ENCODE results near the gene OGFOD2.

The OGFOD2 gene

GRCh38 chr12:122944605-122945592 is 30.1 kb upstream of the OGFOD2 start:
- Mint-ChIP-seq H3K27me3 (peaks cover 4% of the 10 kb centered on the region), H3K4me3 (no peak overlapping the region), H3K9me3 (no peaks in the 10 kb centered on the region), H3K27ac (peak overlapping the region; percentile 60), H3K36me3 (ENCODE audit: low read depth) (no peaks in the 10 kb centered on the region), H3K4me1 (ENCODE audit: low read depth) (peaks cover 60% of the 10 kb centered on the region)
- intact Hi-C loops (cut with micrococcal nuclease) = loop anchor here (5.0 kb wide), 1 partner anchor 48 kb away; the partner anchor contains the start of gene VPS37B

GRCh38 chr12:122946690-122947341 is 28.2 kb upstream of the OGFOD2 start:
- no peaks in the 10 kb centered on the region for H3K9me3 Mint-ChIP-seq
- intact Hi-C loops (cut with micrococcal nuclease) = loop anchor here (5.0 kb wide), 1 partner anchor 50 kb away; the partner anchor contains the start of gene VPS37B
- peaks cover 4% of the 10 kb centered on the region for H3K27me3 Mint-ChIP-seq
- H3K4me3 Mint-ChIP-seq = peak overlapping the region; percentile 65
- H3K36me3 Mint-ChIP-seq (ENCODE audit: low read depth) = no peaks in the 10 kb centered on the region
- peak overlapping the region; percentile 97 for H3K27ac Mint-ChIP-seq
- peaks cover 66% of the 10 kb centered on the region for H3K4me1 Mint-ChIP-seq (ENCODE audit: low read depth)

- Mint-ChIP-seq H3K4me3 (peak overlapping the region; percentile 65), H3K36me3 (ENCODE audit: low read depth) (no peaks in the 10 kb centered on the region), H3K27me3 (peaks cover 4% of the 10 kb centered on the region), H3K9me3 (no peaks in the 10 kb centered on the region), H3K27ac (peak overlapping the region; percentile 97), H3K4me1 (ENCODE audit: low read depth) (peaks cover 72% of the 10 kb centered on the region)
- intact Hi-C loops (cut with micrococcal nuclease) = loop anchor here (5.0 kb wide), 1 partner anchor 50 kb away; the partner anchor contains the start of gene VPS37B
Observed at GRCh38 chr12:122947352-122947792, 27.7 kb upstream of the OGFOD2 start.

GRCh38 chr12:122948605-122949004 is 26.4 kb upstream of the OGFOD2 start:
- no peak overlapping the region for H3K27ac Mint-ChIP-seq
- H3K4me3 Mint-ChIP-seq = no peak overlapping the region
- H3K9me3 Mint-ChIP-seq = no peaks in the 10 kb centered on the region
- peaks cover 4% of the 10 kb centered on the region for H3K27me3 Mint-ChIP-seq
- intact Hi-C loops (cut with micrococcal nuclease) = loop anchor here (5.0 kb wide), 1 partner anchor 51 kb away; the partner anchor contains the start of gene VPS37B
- peaks cover 60% of the 10 kb centered on the region for H3K4me1 Mint-ChIP-seq (ENCODE audit: low read depth)
- H3K36me3 Mint-ChIP-seq (ENCODE audit: low read depth) = no peaks in the 10 kb centered on the region

DNA sequence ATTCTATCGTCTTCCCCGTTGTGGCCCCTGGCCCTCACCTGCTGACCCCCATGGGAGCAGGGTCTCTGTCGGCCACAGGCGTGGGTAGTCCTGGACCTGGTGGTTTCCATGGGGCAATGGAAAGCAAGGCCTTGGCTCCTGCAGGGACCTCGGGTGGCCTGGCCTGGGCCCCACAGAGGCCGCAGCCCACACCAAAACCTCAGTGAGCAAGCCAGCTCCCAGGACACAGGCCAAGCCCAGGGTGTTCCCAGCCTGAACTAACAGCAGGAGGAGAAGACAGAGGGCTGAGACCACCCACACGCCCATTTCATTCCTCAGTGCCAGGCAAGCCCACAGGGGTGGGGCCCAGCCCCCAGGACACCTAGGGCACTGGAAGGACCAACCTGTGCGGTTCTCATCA is 25.6 kb upstream of the OGFOD2 start:
- Mint-ChIP-seq H3K36me3 (ENCODE audit: low read depth) (no peaks in the 10 kb centered on the region), H3K9me3 (no peaks in the 10 kb centered on the region), H3K4me3 (no peak overlapping the region), H3K27me3 (peaks cover 4% of the 10 kb centered on the region), H3K27ac (no peak overlapping the region), H3K4me1 (ENCODE audit: low read depth) (peaks cover 52% of the 10 kb centered on the region)
- intact Hi-C loops (cut with micrococcal nuclease) = loop anchor here (5.0 kb wide), 1 partner anchor 52 kb away; the partner anchor contains the start of gene VPS37B

GRCh38 chr12:122949816-122950675 is 25.0 kb upstream of the OGFOD2 start:
- no peaks in the 10 kb centered on the region for H3K9me3 Mint-ChIP-seq
- intact Hi-C loops (cut with micrococcal nuclease) = loop anchor here (5.0 kb wide), 1 partner anchor 53 kb away; the partner anchor contains the start of gene VPS37B
- no peak overlapping the region for H3K4me3 Mint-ChIP-seq
- peaks cover 46% of the 10 kb centered on the region for H3K4me1 Mint-ChIP-seq (ENCODE audit: low read depth)
- H3K27me3 Mint-ChIP-seq = peaks cover 1% of the 10 kb centered on the region
- H3K27ac Mint-ChIP-seq = no peak overlapping the region
- H3K36me3 Mint-ChIP-seq (ENCODE audit: low read depth) = no peaks in the 10 kb centered on the region

- no peak overlapping the region for H3K4me3 Mint-ChIP-seq
- intact Hi-C loops (cut with micrococcal nuclease) = no loop called here
- H3K9me3 Mint-ChIP-seq = no peaks in the 10 kb centered on the region
- H3K27ac Mint-ChIP-seq = no peak overlapping the region
- no peaks in the 10 kb centered on the region for H3K27me3 Mint-ChIP-seq
- no peaks in the 10 kb centered on the region for H3K36me3 Mint-ChIP-seq (ENCODE audit: low read depth)
- H3K4me1 Mint-ChIP-seq (ENCODE audit: low read depth) = peaks cover 35% of the 10 kb centered on the region
Observed at GRCh38 chr12:122951406-122951805, 23.6 kb upstream of the OGFOD2 start.

GRCh38 chr12:122951979-122952892 is 22.8 kb upstream of the OGFOD2 start:
- H3K4me3 Mint-ChIP-seq = no peak overlapping the region
- no peaks in the 10 kb centered on the region for H3K9me3 Mint-ChIP-seq
- H3K4me1 Mint-ChIP-seq (ENCODE audit: low read depth) = peaks cover 27% of the 10 kb centered on the region
- intact Hi-C loops (cut with micrococcal nuclease) = loop anchor here (1.0 to 2.0 kb wide), 2 partner anchors 92 to 159 kb away; no protein-coding TSS in a partner anchor
- no peaks in the 10 kb centered on the region for H3K27me3 Mint-ChIP-seq
- H3K36me3 Mint-ChIP-seq (ENCODE audit: low read depth) = no peaks in the 10 kb centered on the region
- H3K27ac Mint-ChIP-seq = no peak overlapping the region

GRCh38 chr12:122955156-122955555 is 19.9 kb upstream of the OGFOD2 start:
- H3K9me3 Mint-ChIP-seq = no peaks in the 10 kb centered on the region
- no peak overlapping the region for H3K4me3 Mint-ChIP-seq
- H3K4me1 Mint-ChIP-seq (ENCODE audit: low read depth) = peaks cover 12% of the 10 kb centered on the region
- H3K27ac Mint-ChIP-seq = no peak overlapping the region
- intact Hi-C loops (cut with micrococcal nuclease) = no loop called here
- H3K27me3 Mint-ChIP-seq = no peaks in the 10 kb centered on the region
- peaks cover 9% of the 10 kb centered on the region for H3K36me3 Mint-ChIP-seq (ENCODE audit: low read depth)

DNA sequence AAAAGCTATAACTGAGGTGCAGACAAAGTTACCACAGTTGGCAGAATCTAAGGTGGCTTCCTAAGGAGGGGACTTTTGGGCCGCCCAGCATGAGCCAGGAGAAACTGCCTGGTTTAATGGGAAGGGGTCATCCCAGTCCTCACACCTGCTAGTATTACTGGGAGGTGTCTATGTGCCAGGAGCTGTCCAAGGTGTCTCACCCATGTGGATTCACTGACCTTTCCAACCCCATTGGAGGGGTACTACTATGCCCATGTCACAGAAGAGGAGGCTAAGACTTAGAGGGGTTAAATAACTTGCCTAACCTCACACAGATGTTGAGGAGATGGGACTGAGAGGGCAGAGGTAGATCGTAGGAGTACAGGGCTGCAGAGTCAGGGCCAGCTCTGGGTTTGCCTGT is 19.0 kb upstream of the OGFOD2 start:
- H3K4me1 Mint-ChIP-seq (ENCODE audit: low read depth) = peaks cover 12% of the 10 kb centered on the region
- intact Hi-C loops (cut with micrococcal nuclease) = no loop called here

DNA sequence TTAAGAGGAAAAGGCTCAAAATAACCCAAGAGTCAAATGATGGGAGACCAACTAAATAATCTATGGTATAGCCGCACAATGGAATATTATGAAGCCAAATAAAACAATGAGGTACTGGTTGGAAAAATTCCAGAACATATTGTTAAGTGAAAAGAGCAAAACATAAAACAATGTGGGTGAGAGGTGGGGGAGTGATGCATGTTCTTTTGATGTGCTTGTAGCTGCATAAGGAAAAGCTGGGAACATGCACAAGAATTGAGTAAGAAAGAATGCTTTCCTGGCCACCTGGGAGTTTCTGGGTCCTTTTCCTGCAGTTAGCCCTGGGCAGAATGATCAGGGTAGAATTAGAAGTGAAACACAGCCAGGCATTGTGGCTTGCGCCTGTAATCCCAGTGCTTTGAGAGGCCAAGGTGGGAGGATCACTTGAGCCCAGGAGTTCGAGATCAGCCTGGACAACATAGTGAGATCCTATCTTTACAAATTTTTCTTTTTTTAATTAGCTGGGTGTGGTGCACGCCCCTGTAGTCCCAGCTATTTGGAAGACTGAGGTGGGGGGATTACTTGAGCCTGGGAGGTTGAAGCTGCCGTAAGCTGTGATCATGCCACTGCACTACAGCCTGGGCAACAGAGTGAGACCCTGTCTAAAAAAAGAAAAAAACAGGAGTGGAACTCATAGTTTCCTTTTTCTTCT is 16.7 kb upstream of the OGFOD2 start:
- no peaks in the 10 kb centered on the region for H3K27me3 Mint-ChIP-seq
- H3K4me1 Mint-ChIP-seq (ENCODE audit: low read depth) = peaks cover 20% of the 10 kb centered on the region

More for the DNA sequence above, 19.0 kb upstream of the OGFOD2 start:
- no peaks in the 10 kb centered on the region for H3K9me3 Mint-ChIP-seq
- no peaks in the 10 kb centered on the region for H3K27me3 Mint-ChIP-seq
- no peak overlapping the region for H3K4me3 Mint-ChIP-seq
- no peak overlapping the region for H3K27ac Mint-ChIP-seq
- H3K36me3 Mint-ChIP-seq (ENCODE audit: low read depth) = peaks cover 9% of the 10 kb centered on the region

GRCh38 chr12:122959566-122960192 is 15.4 kb upstream of the OGFOD2 start:
- no peaks in the 10 kb centered on the region for H3K9me3 Mint-ChIP-seq
- intact Hi-C loops (cut with micrococcal nuclease) = no loop called here
- H3K36me3 Mint-ChIP-seq (ENCODE audit: low read depth) = peaks cover 9% of the 10 kb centered on the region
- H3K4me3 Mint-ChIP-seq = no peak overlapping the region
- H3K27me3 Mint-ChIP-seq = peaks cover 2% of the 10 kb centered on the region
- H3K4me1 Mint-ChIP-seq (ENCODE audit: low read depth) = peaks cover 32% of the 10 kb centered on the region
- no peak overlapping the region for H3K27ac Mint-ChIP-seq

More for the DNA sequence above, 16.7 kb upstream of the OGFOD2 start:
- peaks cover 9% of the 10 kb centered on the region for H3K36me3 Mint-ChIP-seq (ENCODE audit: low read depth)
- H3K27ac Mint-ChIP-seq = no peak overlapping the region
- intact Hi-C loops (cut with micrococcal nuclease) = no loop called here
- H3K9me3 Mint-ChIP-seq = no peaks in the 10 kb centered on the region
- H3K4me3 Mint-ChIP-seq = no peak overlapping the region
